ENCODE measurements around the gene GASK1B. TPM values are rescaled to one million over a fixed set of nuclear protein-coding genes. Genes with fewer than 3 reads are reported as not detected.

GASK1B gene
- total RNA-seq, 1 experiment from 2014 or later, result 83.1 TPM

DNA sequence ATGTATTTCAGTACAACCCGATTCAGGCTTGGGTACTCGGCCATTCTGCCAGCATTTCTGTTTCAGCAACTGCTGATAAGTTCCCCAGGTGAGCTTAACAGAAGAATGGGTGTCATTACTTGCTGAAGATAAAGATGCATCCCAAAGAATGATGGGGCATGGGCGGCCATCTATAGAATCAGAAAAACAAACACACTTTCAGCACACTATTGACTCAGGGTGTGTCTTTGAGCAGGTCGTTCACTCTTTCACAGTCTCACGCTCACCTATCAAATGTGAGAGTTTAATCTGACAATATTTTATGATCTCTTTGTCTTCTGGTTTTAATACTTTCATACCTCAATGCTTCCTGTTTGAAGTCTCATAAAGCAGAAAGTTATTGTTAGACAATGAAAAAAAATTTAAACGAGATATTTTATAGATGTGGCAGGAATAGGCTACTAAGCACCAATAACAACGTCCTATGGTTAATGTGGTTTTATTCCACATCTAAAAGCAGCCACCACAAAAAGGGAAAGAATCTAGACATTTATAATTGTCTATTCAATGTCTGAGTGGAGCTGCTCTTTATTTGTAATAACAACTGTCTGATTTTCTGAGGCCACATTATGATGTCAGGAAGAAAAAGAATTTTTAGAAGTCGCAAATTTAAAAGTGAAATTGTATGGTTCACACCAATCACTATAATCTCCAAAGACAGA, 17.0 kb downstream of the GASK1B start:
- DNase-seq (ENCODE audit: extremely low read depth, low read depth), result no peak

DNA sequence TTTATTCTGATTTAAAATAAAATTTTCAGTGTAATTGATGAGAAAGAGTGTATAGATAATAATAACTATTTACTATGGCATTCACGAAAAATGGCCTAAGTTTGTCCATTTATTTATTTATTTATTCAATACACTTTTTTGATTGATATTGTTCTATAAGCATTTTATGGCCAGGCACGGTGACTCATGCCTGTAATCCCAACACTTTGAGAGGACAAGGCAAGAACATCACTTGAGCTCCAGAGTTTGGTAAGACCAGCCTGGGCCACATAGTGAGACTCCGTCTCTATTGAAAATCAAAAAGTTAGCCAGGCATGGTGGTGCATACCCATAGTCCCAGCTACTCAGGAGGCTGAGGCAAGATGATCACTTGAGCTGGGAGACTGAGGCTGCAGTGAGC, 25.7 kb downstream of the GASK1B start:
- DNase-seq (ENCODE audit: extremely low read depth, low read depth), result no peak

DNA sequence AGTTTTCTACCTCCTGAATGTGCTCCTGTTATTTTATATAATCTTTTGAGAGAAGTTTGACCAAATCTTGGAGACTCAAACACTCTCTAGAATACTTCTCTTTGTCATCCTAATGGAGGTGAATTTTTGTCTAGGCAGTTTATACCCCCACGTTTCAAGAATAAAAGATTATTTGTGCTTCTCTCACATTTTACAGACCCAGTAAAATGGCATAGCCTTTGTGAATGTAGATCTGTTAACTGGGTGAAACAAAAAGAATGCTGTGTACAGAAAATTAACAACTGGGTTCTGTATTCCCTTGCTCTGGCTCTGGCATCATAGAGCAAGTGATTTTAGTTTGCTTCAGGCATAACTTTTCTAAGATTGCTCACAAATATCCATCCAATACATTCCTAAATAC, 26.1 kb downstream of the GASK1B start:
- DNase-seq (ENCODE audit: extremely low read depth, low read depth), result no peak

DNA sequence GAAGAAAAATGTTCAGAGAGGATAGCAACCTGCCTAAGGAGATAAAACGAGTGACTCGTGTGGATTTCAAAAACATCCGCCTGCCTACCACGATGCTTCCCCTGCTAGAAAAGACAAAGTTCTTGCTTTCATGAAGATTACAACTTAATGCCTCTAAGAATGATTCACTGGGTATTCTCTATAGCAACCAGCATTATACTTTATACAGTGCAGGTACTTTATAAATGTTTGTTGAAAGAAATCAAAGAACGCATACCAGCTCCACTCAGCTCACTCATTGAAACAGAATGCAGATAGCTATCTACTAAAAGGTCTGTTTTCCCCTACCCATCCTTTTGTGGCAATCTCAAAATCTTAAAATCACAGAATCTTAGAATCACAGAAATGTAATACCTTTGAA, 33.7 kb downstream of the GASK1B start:
- no peak for DNase-seq (ENCODE audit: extremely low read depth, low read depth)

DNA sequence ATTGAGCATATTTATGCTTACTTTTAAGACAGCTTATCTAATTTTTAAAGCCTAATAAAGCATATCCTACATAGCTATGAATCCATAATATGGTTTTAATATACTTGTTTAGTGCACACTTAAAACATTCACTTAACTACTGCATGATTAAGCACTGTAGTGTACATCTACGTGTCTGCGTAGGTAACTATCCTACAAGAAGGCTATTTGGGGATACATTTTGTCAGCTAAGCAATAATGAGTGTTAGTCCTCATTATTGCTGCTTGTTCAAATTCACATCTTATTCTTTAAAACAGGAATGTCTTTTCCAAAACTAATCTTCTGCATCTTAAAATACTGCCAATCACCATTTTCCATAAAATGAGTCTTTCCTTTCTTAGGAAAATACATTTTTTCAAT, 38.6 kb downstream of the GASK1B start:
- no peak for DNase-seq (ENCODE audit: extremely low read depth, low read depth)

DNA sequence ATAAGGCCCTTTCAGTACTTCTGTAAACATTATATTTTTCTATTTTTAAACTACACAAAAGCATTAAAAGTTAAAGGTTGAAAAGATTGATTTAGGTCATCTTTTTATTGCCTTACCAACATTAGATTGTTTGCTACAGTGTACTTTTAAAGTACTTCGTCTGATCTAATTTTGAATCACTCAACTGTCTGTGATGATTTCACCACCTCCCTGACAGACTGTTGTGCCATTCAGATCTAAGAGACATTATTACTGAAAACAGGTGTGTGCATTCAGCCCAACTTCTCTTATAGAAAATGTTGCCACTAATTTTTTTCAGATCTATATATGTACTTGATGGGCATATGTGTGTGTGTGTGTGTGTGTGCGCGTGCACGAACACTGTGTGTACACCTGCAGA, 39.3 kb downstream of the GASK1B start:
- no peak for DNase-seq (ENCODE audit: extremely low read depth, low read depth)

DNA sequence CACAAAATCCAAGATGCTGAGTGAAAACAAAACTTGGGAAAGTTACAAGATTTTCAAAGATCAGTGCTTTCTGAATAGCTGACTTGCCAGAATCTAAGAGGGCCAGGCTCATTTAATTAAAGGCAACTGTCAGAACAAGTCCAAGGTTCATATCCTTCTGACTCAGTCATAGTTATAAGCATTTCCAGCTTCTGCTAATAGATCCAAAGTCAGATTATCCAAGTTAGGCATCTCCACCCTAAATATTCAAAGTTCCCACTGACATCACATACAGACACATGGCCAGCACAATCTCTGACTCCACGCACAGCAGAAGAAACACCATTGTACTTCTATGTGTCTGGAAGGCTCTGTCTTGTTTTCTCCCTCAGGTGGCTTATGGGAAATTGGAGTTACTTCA, 41.8 kb downstream of the GASK1B start:
- DNase-seq (ENCODE audit: extremely low read depth, low read depth), result no peak

DNA sequence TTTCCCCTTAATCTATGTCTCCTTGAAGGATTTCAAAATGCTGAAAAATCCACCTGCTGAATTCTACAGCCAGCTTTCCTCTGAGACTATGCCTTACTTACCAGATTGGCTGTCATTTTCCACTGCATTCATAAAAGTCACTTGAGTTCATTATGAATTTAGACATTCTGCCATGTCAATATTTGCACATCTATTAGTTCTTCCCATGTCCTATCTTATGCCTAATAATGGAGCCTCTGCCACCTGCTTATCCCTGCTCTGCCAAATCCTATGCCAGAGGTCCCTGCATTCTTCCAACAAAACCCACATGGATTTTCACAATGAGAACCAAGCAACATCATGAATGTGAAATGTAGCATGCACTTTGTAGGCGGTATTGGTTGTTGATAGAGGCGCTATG, 42.6 kb downstream of the GASK1B start:
- no peak for DNase-seq (ENCODE audit: extremely low read depth, low read depth)

DNA sequence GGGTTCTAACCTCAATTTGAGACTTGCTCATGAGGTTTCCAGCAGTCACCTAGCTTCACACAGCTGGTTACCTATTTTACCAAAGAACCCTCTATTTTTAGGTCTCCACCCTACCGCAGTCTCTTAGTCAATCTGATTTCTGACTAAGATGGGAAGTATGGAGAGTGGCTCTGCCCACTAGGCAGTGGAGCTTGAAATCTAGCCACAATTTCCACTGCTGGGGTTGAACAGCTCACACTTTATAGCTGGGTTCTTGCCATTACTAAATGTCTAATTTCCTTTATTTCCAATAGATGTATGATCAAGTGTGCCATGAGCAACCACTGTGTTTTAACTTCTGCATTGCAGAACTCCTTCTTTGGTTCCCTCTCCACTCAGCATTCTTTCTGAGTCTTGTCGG, 43.1 kb downstream of the GASK1B start:
- DNase-seq (ENCODE audit: extremely low read depth, low read depth), result no peak

DNA sequence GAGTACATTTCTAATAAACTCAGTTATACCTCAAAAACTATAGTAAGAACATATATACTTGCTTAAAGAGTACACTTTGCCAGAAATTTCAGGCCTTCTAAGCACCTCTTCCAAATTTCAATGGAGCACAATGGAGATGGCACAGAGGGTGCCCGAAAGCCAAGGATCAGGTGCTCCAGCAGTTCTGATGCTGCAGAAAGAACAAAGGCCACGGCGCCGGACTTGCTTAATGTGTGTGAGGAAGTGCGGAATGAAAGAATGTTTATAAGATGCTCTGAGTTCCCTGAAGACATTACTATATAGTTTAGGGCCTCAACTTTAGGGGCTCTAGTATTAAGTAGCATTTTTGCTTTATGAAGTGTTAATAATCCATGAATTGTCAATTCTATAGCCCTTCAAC, 44.3 kb downstream of the GASK1B start:
- no peak for DNase-seq (ENCODE audit: extremely low read depth, low read depth)

DNA sequence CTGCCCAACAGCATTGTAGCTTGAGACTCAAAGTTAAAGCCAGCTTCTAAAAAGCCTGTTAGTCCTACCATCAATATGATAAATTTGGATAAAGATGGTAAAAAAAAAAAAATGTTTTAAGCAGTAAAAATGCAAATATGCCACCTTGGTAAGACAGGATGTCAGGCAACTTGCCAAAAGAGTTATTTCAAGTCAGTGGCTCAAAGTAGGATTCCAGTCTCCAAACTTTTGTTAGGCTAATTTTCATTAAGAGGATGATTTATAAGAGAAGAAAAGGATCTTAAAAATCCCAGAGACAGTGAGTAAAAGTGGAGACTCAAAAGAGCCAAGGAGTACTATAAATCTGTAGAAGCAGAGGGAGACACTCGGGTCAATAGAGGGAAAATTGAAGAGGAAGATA, 47.5 kb downstream of the GASK1B start:
- no peak for DNase-seq (ENCODE audit: extremely low read depth, low read depth)

Other genes with a start within 250 kb of the GASK1B start
- gene TMEM144, start 37.5 kb upstream of the GASK1B start, total RNA-seq (2014; rRNA removed; shearing (Covaris generic)), result 229 and 236 TPM in 2 replicates

Measured in NCI-H460 (cell line).